ENCODE data around the gene PAPOLA.
"Not testable (repeated sequence)": the region's sequence is repeated elsewhere in the genome, so short reads cannot be mapped to it uniquely, and the experiment has no call there.

Gene PAPOLA

DNA sequence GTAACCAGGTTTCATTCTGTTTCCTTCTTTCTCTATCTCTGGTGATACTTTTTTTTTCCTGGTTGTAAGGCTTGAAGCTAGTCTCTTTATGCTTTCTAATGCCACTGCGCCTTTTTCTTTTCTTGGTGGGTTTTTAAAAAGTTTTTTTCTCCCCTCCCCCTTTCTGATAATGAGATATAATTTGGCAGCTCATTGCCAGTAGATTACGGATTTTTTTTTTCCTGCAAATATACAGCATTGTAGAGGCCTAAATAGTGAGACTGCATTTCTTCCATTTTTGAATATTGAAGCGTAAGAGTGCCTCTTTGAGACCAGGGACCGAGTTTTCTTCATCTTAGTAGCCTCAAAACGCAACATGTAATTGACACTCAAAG, 1.1 kb downstream of the PAPOLA start:
- no peak for DNase-seq

DNA sequence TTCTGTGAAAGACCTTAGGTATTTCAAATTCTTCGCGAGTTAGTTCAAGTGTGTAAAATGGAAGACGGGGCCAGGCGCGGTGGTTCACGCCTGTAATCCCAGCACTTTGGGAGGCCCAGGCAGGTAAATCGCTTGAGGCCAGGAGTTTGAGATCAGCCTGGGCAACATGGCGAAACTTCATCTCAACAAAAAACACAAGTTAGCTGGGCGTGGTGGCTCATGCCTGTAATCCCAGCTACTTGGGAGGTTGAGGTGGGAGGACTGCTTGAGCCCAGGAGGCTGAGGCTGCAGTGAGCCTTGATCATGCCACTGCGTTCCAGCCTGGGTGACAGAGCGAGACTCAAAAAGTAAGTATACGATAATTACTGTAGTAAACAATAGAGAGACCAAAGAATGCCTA, 2.2 kb downstream of the PAPOLA start:
- not testable (repeated sequence) for DNase-seq

GRCh38 chr14:96507723-96508122, 5.5 kb downstream of the PAPOLA start:
- DNase-seq, result no peak

- DNase-seq, result no peak
Observed at GRCh38 chr14:96508900-96509299, 6.7 kb downstream of the PAPOLA start.

- DNase-seq, result no peak
Observed at GRCh38 chr14:96509457-96510090, 7.4 kb downstream of the PAPOLA start.

DNA sequence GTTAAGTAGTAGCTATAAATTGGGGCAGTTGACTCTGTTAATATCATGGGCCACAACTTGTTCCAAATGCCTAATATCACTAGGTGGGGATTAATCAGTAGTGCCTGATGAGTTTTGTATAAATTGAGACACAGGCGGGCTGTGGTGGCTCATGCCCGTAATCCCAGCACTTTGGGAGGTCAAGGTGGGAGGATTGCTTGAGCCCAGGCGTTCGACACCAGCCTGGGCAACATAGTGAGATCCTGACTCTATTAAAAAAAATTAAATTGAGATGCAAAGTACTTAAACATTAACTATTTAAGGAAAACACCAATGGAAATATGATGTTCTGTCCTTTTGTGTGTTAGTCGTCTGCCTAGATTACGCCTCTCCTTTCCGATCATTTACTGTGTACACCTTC, 9.0 kb downstream of the PAPOLA start:
- DNase-seq, result no peak

DNA sequence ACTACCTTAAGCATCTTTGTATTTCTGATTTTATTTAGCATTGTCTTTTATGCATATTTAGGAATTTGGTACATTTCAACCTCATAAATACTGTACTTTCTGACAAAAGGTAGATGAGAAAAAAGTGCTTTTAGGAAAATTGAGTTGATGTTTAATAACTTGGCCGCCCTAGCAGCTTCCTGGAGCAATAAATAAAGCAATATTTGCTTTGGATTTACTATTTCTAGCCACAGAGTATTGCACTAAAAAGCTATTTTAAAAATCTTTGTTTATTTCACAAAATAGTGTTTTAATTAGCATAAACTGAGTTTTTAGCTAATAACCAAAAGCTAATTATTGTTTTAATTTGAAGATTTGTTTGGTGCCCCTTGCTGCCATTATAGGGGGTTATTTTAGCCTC, 9.5 kb downstream of the PAPOLA start:
- no peak for DNase-seq

DNA sequence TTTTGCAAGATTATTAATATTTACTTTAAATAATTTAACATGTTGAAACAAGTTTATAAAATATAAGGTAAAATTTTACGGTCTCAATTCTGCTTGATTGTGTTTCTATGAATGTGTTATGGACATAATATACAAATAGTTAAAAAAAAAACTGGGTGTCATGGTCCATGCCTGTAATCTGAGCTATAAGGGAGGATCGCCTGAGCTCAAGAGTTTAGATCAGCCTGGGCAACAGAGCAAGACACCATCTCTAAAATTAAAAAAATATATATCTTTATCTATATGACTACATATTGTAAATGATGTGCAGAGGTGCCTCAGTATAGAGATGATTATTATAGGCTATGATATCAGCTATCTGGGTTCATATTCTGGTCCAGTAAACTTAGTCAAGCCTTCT, 9.9 kb downstream of the PAPOLA start:
- no peak for DNase-seq

GRCh38 chr14:96512602-96513397, 10.6 kb downstream of the PAPOLA start:
- no peak for DNase-seq

- DNase-seq, result no peak
Observed at GRCh38 chr14:96514694-96515093, 12.5 kb downstream of the PAPOLA start.

DNA sequence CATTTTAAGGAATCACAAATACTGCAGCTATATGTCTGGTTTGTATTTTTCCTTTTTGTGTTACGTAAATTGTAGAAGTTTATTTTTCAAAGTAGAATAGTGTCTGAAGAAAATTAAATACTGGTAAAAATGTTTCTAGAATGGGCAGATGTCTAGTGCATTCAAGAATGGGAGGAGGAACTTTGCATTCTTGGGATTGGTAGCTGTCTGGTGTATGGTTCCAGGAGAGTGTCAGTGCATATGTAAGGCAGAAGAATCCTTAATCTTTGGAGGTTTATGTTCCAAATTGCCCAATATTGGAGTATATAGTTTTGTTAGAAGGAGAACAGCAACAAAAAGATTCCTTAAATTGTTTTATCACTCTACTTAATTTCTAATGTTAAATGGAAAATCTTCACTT, 13.5 kb downstream of the PAPOLA start:
- DNase-seq, result no peak

GRCh38 chr14:96516351-96516750, 14.2 kb downstream of the PAPOLA start:
- DNase-seq, result no peak

DNA sequence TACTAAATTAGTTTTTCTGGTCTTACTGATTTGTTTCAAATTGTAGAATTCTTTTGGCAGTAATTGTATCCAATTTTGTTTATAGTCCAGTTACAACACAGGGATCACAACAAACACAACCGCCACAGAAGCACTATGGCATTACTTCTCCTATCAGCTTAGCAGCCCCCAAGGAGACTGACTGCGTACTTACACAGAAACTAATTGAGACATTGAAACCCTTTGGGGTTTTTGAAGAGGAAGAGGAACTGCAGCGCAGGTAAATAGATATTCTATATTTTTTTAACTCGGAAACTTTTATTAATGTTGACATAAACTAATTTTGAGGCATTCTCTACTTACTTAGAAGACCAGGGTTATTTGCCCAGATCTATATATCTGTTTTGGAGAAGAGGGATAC, 17.8 kb downstream of the PAPOLA start:
- no peak for DNase-seq

- no peak for DNase-seq
Observed at GRCh38 chr14:96525452-96525851, 23.3 kb downstream of the PAPOLA start.

DNA sequence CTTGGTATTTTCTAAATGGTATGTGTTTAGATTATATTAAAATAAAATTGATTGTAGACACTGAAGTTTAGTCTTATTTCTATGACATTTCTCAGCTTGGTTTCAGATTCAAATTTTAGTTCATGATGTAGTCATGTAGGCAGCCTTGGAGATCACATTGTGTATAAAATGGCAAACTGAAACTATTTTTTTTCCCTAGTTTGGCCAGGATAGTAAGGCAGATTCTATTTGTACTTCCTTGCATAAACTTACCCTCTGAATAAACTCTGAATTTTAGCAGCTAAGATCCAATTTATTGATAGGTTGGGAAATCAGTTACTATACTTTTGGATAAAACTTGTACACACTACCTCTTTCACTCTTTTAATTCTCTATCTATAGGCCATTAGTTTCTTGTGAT, 30.4 kb downstream of the PAPOLA start:
- no peak for DNase-seq

DNA sequence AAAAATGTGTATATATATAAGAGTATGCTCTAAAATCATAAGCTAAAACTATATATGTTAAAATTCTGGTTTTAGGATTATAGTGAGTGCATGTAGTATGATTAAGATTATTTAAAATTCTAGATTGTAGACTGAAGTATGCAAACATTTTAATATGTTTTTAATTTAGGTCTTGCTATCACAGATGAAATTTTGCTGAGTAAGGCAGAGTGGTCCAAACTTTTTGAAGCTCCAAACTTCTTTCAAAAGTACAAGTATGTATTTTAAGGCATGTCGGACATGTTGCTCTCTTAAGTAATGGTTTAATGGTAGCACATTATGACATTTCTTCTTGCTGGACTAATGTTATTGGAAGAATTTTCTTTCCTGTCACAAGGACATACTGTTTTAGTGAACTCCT, 34.6 kb downstream of the PAPOLA start:
- DNase-seq, result no peak

GRCh38 chr14:96538097-96538989, 36.2 kb downstream of the PAPOLA start:
- no peak for DNase-seq

DNA sequence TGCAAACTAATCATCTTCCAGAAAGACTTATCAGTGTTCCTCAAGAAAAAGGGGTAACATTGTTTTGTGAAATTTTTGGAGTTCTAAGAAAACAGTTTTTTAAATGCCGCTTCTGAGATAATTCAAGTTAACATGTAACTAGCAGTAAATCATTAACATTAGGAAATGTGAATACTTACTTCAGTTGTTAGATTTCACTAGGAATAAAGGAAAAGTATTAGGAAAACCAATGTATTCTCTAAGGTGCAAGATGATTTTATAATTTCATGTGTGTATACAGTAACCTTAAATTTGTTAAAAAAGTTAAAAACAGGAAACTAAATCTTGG, 36.8 kb downstream of the PAPOLA start:
- no peak for DNase-seq

DNA sequence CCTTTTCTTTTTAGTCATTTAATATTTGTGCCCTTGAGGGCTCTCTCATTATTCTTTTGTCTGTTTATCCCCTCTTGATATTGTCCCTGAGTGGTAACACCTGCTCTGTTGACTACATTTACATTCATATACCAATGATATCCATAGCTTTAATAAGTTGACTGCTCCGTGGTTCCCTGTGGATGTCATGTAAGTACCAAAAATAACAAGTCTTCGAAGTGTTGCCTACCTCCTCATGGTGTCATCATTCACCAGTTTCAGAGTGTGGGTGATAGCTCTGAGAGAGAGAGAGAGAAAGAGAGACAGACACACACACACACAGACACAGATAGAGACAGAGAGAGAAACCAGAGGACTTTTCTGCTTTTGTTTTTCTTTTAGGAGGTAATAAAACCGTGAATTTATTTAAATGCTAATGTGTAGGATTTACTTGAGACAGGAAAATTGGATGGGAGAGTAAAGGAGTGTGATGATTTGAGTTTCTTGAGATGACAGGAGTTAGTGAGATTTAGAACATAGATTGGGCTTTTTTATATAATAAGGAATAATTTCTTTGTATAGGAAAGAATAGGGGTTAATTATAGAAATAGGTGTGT, 52.2 kb downstream of the PAPOLA start:
- no peak for DNase-seq

DNA sequence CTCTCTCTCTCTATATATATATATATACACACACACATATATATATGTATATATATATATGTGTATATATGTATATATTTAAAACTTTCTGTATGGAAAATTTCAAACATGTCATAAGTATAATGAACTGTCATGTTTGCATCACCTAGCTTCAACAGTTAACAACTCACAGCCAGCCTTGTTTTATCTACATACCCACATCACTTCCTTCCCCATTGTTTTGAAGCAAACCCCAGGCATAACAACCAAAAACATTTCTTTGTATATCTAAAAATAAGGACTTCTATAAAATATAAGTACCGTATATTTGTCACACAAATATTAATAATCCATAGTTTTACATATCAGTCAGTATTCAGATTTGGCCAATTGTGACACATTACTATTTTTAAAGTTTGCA, 57.4 kb downstream of the PAPOLA start:
- DNase-seq, result no peak

DNA sequence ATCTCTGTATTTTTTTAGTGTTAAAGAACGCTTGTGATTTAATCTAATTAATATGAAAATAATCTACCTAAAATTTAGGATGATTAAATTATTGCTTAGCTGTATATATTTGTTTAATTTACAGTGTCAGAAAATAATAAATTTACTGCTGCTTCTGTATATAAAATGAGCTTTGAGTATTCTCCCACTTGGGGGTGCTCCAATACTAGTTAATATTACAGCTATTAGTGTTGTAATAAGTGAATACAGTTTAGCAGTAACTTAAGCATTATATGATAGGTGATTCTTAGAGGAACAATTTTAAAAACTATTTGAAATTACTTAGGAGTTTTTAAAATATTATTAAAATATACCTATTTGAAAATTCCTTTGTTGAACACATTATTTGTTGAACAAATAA, 62.2 kb downstream of the PAPOLA start:
- no peak for DNase-seq

GRCh38 chr14:96565811-96566210, 63.6 kb downstream of the PAPOLA start:
- no peak for DNase-seq

- no peak for DNase-seq
Observed at GRCh38 chr14:96567289-96567899, 65.2 kb downstream of the PAPOLA start.

Measured in activated naive CD4-positive, alpha-beta T cell treated with anti-CD3 and anti-CD28 coated beads, Interleukin-2, amount 50 U/mL, for 16 hours (primary cell).